GM12891 (cell line): ENCODE results near the gene AGRP. TPM values are rescaled to one million over a fixed set of nuclear protein-coding genes. Genes with fewer than 3 reads are reported as not detected.

Experiments
- DNase-seq: peaks from one replicate; pipeline ENCODE4 v3.0.0; 2011; ENCODE audit warnings: low spot score; ENCODE audit not compliant: insufficient read length
- FAIRE-seq: peaks from 2 replicates; lab custom pipeline; 2011; peaks lifted over from hg19 to GRCh38; lab: Jason Lieb, UNC
- PAX5 ChIP-seq: IDR thresholded peaks from 2 replicates; pipeline ENCODE4 v1.6.1; 2011; ENCODE audit warnings: low read length, moderate library complexity, mild to moderate bottlenecking; ENCODE audit not compliant: insufficient read depth, severe bottlenecking
- POLR2A ChIP-seq: IDR thresholded peaks from 2 replicates; pipeline ENCODE4 v1.6.1; 2011; ENCODE audit warnings: low read depth, low read length, control low read depth
- POLR2AphosphoS5 ChIP-seq: IDR thresholded peaks from 2 replicates; pipeline ENCODE4 v1.6.1; 2011; ENCODE audit warnings: low read depth, low read length, control low read depth
- POU2F2 ChIP-seq: IDR thresholded peaks from 2 replicates; pipeline ENCODE4 v1.6.1; 2011; ENCODE audit warnings: low read depth, mild to moderate bottlenecking, control low read depth, low read length, moderate library complexity
- SPI1 ChIP-seq: IDR thresholded peaks from 2 replicates; pipeline ENCODE4 v1.6.1; 2011; ENCODE audit warnings: low read depth, low read length, control low read depth
- TAF1 ChIP-seq: IDR thresholded peaks from 2 replicates; pipeline ENCODE4 v1.6.1; 2011; ENCODE audit warnings: low read depth, low read length, control low read depth
- polyA plus RNA-seq: library from polyadenylated mRNA; unstranded; fragments of >200 nt; gene quantifications from one replicate; pipeline ENCODE4 v1.2.1, GENCODE V29; 2012; ENCODE audit warnings: low read depth, missing spikeins, inconsistent platforms; ENCODE audit not compliant: missing spikeins

Gene AGRP, protein sequence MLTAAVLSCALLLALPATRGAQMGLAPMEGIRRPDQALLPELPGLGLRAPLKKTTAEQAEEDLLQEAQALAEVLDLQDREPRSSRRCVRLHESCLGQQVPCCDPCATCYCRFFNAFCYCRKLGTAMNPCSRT
- not detected for polyA plus RNA-seq

DNA sequence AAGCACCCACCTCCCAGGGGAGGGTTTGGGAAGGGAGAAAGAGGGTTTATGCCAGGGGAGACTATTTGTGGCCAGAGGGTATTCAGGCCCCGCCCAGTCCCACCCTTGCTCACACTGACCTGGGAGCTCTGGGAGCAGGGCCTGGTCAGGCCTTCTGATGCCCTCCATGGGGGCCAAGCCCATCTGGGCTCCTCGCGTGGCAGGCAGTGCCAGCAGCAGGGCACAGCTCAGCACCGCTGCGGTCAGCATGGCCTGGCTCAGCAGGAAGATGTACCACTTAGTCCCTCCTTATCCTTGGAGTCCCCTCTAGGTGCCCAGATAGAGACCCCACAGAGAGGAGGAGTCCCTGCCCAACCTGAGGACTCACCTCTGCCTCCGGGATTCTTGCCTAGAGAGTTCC lies at the start of gene AGRP:
Gene AGRP, minus strand, starts transcription at position 398 of the 400 bp plus-strand sequence. Its CDS starts 149 bp downstream, at position 249.
- TF ChIP-seq PAX5, result no peak
- TF ChIP-seq POLR2AphosphoS5, result no peak
- no peak for TF ChIP-seq SPI1
- TF ChIP-seq POLR2A, result no peak
- TF ChIP-seq TAF1, result no peak
- no peak for TF ChIP-seq POU2F2
- no peak for FAIRE-seq
- no peak for DNase-seq

DNA sequence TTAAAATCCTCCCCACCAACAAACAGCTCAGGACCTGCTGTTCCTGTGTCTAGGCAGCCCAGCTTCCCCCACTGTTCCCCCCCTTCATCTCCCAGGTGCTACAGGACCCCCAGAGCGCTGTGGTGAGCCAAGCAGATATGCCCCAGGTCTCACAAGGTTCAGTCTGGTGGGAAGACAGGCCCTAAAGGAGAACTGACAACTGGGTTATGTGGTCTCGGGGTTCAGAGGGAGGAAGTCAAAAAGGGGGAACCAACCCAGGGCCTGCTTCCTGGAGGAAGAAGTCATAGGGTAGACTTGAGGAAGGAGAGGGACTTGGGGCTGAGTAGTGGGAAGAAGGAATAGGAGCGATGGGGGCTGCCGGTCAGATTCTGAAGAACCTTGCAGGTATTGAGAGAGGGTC lies 47.9 kb upstream of the AGRP start:
- peak; percentile 81 for TF ChIP-seq SPI1
- TF ChIP-seq TAF1, result no peak
- no peak for TF ChIP-seq POLR2A
- FAIRE-seq (no peak), DNase-seq (no peak)

DNA sequence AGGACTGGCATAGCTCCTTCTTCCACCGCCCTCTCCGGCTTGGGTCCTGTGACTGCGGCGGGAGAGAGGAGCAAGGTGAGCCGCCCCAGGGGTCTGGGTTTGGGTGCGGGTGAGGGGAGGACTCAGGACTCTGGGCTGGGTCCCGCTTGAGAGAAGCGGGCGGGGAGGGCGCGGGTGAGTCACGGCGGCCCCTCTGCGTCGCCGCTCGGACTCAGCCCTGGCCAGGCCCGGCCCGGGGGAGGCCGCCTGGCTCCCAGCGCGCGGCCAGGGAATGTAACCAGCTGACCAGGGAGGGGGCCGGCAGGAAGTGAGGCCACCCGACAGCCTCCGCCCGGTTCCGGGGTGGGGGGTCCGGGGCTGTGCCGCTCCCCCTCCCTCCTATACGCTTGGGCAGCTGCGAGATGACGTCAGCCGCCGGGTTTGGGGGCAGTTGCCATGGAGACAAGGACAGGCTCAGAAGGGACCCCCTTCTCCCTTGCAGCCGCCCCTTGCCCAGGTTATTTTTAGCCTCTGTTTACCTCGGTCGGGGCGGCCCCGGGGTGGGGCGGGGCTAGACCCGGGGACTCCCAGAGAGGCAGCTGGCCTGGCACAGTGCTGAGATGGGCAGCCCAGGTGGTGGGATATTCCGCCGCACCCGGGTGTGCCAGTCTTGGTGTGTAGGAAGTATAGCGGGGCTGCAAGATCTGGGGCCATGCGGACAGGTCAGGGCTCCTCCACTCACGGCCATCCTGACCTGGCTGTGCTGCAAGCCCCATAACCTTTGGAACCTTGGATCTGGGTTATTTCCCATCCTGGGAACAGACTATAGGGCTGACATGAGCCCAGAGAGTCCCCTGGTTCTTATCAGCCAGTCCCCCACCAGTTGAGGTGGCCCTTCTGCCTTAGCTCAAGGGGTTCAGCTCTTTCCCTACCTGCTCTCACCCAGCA lies 46.9 kb upstream of the AGRP start:
- FAIRE-seq (no peak), DNase-seq (no peak)
- no peak for TF ChIP-seq POLR2AphosphoS5
- TF ChIP-seq PAX5, result no peak
- no peak for TF ChIP-seq POLR2A
- TF ChIP-seq TAF1, result no peak
- TF ChIP-seq POU2F2, result no peak
- no peak for TF ChIP-seq SPI1

DNA sequence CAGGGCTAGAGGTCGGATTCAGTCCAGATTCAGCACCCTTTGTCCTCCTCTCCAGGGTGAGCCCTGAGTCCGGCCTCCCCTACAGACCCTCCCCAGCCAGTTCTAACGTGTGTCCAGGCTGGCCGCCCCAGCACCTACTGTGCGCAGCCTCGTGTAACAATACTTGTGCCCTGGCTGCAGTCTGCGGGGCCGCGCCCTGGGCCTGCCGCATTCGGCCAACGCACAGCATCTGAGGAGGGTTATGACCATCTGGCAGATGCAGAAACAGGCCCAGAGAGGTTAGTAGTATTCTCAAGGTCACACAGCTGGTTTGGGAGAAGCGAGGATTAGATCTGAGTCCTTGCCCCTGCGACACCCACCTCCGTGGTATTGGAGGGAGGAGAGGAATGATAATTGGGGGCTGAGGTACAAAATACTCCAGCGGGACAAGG lies 46.2 kb upstream of the AGRP start:
- DNase-seq, result no peak
- TF ChIP-seq POU2F2 (no peak), TAF1 (no peak), POLR2A (no peak), POLR2AphosphoS5 (no peak), SPI1 (no peak), PAX5 (no peak)
- peak; percentile 76 for FAIRE-seq

DNA sequence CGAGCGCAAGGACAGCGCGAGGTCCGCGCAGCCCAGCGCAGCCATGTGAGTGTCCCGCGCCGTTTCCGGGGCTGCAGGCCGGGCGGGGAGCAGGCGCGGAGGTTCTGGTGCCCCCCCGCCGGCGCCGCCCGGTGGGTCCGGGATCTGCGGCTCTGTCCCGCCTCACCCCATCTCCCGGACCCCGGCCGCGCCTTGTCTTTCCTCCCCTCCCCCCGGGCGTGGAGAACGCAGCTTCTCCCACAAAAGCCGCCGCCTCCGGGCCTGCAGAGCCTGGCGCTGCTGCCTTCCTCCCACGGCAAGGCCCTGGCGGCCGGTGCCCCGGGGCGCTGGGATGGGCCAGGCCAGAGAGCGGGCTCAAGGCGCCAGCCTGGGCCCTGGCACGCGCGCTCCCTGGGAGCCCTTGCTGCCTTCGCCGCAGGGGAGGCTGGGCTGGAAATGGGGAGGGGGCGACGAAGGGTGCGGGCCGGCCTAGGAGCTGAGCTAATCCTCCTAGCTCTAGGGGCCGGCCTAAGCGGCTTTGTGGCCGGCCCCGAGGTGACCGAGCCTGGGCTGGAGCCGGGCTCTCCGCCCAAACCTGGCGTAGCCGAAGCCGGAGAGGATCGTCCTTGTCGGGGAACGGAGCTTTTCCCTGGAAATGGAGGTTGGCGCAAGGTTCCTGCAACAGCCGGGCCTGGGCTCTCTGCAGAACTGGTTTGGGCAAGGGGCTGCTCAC lies 45.7 kb upstream of the AGRP start:
- TF ChIP-seq POU2F2 (no peak), POLR2A (no peak), SPI1 (no peak), PAX5 (no peak), POLR2AphosphoS5 (no peak), TAF1 (no peak)
- DNase-seq (no peak), FAIRE-seq (no peak)

DNA sequence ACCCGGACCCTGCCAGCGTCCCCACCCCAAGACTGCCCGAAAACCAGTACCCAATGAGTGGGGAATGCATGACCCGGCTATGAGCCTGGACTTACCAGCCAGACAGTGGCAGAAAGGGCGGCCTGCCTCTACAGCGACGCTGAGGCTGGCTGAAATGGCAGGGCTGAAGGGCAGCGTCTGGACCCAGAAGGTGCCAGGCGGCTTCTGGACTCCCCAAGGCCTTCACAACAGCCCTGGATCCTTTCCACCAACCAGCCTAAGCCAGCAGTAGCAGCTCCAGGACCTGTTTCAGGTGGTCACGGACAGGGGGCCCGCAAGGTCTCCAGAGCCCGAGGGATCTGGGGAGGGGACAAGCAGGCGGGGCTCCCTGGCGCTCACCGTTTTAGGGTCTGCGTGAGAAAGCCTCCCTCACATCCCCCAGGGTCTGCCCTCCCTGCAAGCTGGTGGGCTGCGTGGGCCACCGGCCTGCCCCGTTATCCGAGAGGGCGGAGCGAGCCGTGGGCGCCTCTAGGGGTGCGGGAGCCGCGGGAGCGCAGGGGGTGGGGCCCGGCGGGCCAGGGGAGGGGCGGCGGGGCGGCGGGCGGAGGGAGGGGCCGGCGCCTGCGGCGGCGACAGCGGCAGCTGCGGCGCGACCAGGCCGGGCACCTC lies 45.0 kb upstream of the AGRP start, which contains the start of gene RIPOR1:
Gene RIPOR1, plus strand, starts transcription at position 608 of the 648 bp plus-strand sequence. CDS start 9,618 bp downstream, outside the sequence.
- no peak for TF ChIP-seq POLR2A
- no peak for TF ChIP-seq POLR2AphosphoS5
- TF ChIP-seq PAX5, result no peak
- TF ChIP-seq SPI1, result no peak
- FAIRE-seq, result no peak
- peak; percentile 66 for DNase-seq

DNA sequence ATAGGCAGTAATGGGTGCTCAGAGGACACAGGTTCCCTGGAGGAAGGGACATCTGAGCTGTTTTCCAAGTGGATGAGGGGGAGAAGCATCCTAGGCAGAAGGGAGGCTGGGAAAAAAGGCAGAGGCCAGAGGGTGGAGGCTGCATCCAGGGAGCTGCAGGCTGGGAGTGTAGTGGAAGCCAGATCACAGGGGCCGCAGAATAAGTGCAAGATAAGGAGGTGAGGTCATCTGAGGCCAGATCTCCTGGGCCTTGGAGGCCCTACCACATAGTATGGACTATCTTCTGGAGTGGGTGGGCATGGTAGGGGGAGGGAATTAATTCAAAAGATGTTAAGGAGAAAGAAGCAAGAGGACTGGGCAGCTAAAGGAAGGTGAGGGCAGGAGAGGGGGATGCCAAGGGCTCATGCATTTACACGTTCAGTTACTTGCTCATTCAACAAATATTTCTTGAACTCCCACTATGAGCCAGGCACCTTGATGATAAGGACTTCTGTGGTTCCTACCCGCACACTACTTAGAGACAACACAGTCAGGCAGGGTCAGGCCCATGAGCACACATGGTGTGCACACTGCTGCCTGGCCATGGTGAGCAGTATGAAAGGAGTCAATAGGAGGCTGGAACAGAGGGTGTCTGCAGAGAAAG lies 42.9 kb upstream of the AGRP start:
- TF ChIP-seq POLR2A (no peak), PAX5 (no peak), POLR2AphosphoS5 (no peak), SPI1 (no peak), TAF1 (no peak), POU2F2 (no peak)
- no peak for FAIRE-seq
- no peak for DNase-seq

DNA sequence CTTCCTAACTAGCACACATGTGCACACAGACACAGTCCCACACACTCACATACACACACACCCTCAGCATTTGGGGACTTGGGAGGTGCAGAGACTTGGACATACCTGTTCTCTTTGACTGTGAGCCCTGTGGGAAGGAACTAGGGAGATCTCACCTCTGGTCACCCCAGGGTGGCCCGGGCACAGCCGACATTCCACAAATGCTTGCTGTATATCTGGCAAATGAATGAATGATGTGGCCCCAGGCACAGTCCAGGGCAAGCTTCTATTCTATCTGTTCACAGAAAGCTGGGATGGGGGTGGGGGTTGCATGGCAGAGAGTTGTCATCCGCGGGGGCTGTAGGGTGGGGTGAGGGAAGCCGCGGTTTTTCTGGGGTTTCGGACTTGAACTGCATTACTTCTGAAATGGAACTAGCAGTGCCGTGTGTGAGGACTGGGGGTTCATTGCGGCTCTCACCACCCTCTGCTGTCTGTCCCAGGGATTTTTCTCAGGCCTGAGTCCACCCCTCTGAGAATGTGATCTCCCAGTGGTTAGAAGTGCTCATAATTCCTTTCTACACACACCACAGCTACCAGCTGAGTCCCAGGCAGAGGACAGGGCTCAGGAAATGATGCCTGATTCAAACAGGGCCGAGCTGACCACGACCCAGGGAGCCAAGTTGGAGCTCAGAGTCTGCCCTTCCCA lies 42.0 kb upstream of the AGRP start:
- TF ChIP-seq POU2F2 (no peak), PAX5 (no peak), SPI1 (no peak), TAF1 (no peak), POLR2AphosphoS5 (no peak), POLR2A (no peak)
- DNase-seq (no peak), FAIRE-seq (peak; percentile 43)
